NCI-H345 treated with DMSO at 0.1 percent for 48 hours (cell line): ENCODE data around the gene TENM3.
"Not testable (repeated sequence)": the region's sequence is repeated elsewhere in the genome, so short reads cannot be mapped to it uniquely, and the experiment has no call there.

Source experiments
- DNase-seq: peaks from one replicate; lab custom pipeline; 2025; ENCODE audit not compliant: unreplicated experiment; lab: John Stamatoyannopoulos, UW

Gene TENM3

DNA sequence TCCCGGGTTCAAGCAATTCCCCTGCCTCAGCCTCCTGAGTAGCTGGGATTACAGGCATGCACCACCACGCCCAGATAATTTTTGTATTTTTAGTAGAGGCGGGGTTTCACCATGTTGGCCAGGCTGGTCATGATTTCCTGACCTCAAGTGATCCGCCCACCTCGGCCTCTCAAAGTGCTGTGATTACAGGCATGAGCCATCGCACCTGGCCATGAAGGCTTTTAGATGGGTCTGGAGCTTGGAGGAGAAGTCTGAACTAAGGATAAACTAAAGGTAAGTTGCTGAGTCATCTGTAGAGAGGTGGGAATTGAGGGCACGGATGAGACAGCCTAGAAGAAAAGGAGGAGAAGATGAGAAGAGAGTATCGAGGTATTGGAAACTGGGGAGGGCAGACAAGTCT is at the start of gene TENM3:
Gene TENM3, plus strand, starts transcription at position 199 of the 400 bp plus-strand sequence. CDS start 80,619 bp downstream, outside the sequence.
- DNase-seq = not testable (repeated sequence)

DNA sequence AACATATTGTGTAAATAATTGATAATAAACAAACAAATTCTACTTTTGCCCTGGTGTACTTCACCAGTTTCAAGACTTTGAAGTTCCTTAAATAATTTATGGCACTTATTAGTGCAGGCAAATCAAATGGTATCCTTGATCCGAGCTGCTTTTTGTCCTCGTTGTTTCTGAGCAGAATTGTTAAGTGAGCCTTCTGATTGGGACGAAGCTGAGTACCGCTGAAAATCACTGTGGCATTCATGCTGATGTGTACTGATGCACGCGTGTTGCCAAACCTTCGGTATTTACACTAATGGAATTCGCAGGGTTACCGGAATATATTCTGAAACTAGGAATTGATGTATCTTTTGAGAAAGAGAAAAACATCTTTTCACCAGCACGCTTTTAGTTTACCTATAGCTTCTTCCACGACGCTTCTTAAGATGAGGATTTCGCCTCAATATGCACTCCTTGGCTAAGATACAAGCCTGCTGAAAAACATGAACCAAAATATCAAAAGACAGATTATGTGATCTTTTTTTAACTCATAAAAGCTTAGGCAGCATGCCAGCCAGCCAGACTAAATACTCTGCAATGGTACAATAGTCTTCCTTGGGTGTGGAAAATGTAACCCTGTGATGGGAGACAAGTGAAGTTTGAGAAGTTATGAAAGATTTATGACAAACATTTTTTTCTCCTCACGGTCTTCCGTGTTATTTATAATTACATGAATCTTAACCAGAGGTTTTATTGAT is 48.9 kb upstream of the TENM3 start:
- no peak for DNase-seq

GRCh38 chr4:182197611-182198010 is 45.6 kb upstream of the TENM3 start:
- no peak for DNase-seq

GRCh38 chr4:182201871-182202270 is 41.3 kb upstream of the TENM3 start:
- DNase-seq = no peak

DNA sequence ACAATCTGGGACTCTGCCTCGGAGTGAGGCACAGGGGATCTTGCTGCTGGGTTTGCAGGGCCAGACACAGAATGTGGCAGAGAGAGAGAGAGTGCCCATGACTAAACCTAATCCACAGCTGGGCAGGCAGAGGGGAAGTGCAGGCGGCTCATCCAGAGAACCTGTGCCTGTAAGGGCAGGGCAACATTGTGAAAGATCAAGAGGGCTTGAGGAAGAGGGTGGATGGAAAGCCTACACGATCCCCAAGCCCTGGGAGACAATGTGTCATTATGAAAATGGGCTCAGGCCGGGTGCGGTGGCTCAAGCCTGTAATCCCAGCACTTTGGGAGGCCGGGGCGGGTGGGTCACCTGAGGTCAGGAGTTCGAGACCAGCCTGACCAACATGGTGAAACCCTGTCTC is 40.6 kb upstream of the TENM3 start:
- no peak for DNase-seq

- DNase-seq = no peak
Measured at GRCh38 chr4:182203872-182204411, 39.3 kb upstream of the TENM3 start.

GRCh38 chr4:182205306-182205705 is 37.9 kb upstream of the TENM3 start:
- DNase-seq = no peak

GRCh38 chr4:182206266-182206665 is 36.9 kb upstream of the TENM3 start:
- no peak for DNase-seq

DNA sequence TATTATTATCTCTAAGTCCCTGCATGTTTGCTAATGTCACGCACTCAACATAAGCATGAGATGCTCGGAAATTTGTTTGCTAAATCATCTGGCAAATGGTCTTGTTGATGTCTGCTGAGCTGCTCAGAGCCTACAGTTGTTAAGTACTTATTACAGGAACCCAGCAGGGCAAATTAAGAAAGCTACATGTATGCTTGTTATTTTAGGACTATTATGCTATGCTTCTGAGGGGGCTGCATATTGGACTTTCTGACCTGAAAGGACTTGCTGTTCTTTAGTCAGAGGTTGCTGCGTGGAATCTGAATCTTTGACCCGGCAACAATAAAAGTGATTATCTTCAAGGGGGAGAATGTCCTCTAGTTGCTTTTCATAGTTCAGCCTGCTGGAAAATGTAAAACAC is 36.3 kb upstream of the TENM3 start:
- no peak for DNase-seq

DNA sequence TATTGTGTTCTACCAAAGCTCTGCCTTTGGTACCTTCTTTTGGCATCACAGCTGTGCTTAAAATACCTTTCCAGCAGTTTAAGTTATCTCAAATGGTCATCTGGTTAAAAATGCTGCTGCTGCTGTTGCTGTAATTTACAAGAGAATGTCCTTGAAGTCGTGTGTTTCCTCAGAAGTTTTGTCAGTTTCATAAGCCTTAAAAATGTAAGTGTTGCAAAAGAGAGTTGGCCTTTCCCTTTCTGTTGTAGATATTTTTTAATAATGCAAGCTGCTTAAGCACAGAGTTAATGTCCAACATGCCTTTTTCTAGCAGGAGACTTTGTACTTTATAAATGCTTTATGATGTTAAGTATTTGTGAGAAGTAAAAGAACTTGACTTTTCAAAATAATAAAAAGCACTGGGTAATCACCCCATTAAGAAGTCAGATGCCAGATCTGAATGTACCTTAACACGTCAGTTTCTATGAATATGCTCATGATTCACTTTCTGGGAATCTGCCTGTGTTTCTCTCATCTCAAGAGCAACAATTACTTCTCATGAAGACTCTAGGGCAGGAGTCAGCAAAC is 35.3 kb upstream of the TENM3 start:
- no peak for DNase-seq

GRCh38 chr4:182208526-182209050 is 34.6 kb upstream of the TENM3 start:
- no peak for DNase-seq

DNA sequence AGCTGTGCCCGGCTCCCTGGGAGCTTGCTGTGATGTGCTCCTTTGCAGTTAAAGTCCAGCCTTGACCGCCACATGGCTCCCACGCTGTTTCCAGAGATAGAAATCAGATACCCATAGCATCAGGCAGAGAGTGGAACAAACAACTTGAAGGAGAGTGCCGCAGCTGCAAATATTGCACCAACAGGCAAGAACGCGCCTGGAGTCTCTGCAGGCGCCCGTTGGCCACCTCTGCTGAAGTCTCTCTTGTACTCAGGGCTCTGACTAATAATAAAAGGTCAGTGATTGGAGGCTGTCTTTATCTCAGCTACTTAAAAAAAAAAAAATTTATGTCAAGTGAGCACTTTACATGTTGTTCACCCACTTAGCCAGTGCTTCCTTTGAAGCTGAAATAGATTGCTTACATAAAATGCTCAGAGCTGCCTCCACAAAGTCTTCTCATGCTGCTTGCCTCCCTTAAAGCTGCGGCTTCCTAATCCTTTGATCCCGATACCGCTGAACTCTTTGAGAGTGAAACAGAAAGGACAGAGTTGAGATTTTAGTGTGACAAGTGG is 30.9 kb upstream of the TENM3 start:
- no peak for DNase-seq

GRCh38 chr4:182213004-182213403 is 30.2 kb upstream of the TENM3 start:
- DNase-seq = no peak

- DNase-seq = no peak
Measured at GRCh38 chr4:182215148-182215547, 28.1 kb upstream of the TENM3 start.

GRCh38 chr4:182216005-182216404 is 27.2 kb upstream of the TENM3 start:
- DNase-seq = no peak

DNA sequence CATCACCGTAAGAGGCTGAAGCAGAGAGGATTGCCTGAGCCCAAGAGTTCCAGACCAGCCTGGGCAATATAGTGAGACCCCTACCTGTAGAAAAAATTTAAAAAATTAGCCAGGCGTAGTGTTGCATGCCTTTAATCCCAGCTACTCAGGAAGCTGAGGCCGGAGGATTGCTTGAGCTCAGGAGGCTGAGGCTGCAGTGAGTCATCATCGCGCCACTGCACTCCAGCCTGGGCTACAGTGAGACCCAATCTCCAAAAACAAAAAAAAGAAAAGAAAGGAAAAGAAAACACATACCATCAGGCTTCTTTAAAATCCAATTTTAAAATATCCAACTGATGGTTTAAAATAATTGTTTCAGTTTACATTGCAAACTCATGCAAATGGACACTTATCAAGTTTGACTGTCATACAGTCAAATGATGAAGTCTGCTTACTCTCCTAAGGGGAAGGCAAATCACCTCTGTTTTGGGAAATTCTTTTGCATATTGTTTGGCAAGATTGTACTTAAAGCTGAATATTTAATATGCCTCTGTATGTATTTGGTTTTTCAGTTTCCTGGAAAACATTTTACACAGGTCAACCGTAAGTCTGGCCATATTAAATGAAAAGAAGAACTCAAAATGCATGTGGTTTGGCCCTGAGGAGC is 23.7 kb upstream of the TENM3 start:
- no peak for DNase-seq

GRCh38 chr4:182221987-182222386 is 21.2 kb upstream of the TENM3 start:
- no peak for DNase-seq

- no peak for DNase-seq
Measured at GRCh38 chr4:182222766-182223165, 20.4 kb upstream of the TENM3 start.

GRCh38 chr4:182223708-182224107 is 19.5 kb upstream of the TENM3 start:
- no peak for DNase-seq

DNA sequence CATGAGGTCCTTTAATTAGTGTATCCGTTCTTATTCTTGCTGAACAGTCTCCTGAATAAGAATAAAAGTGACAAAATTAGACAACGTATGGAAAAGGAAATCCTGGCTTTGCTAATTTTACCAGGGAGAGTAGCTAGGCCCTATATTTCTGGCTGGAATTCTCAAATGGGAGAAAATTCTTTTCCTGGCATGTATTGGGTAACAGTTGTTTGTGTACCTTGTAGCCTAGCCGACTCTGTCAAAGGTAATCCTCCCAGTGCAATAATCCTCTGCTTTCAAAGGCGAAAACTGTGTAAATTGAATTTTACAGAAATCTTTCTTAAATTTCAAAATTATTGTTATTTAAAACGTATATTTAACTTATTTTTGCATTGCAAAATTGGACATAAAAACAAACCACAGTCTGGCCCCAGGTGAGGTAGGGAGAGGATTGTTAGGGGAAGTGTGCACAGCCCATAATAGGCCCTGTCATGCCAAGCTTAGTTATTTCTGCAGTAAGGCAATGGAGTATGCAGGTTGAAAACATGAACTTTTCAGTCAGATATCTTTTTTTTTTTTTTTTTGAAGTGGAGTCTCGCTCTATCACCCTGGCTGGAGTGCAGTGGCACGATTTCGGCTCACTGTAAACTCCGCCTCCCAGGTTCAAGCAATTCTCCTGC is 18.9 kb upstream of the TENM3 start:
- no peak for DNase-seq

DNA sequence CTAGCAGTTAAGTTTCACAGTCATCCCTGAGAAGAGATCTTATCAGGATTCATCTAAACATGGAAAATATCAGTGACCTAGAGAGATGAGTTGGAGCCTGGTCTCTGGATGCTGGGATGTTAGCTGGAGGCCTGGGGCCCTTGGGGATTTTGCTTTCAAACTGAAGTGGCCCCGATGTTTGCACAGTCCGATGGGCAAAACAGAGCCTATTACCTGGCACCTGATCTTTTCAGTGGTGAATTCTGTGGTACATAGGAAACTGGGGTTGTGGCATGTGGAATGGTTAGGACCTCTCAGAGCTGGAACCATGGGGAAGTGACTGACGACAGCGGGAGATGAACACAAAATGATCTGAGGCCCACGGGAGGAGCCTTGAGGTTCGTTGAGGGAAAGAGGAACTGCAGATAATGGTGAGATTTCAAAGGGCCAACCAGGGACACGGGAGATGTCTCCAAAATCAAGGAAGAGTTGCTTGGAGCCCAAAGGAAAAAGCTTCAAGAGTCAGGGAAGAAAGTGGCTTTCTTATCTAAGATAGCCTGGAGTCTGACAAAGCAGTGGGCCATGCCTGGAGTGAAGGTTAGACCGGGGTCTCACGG is 17.8 kb upstream of the TENM3 start:
- DNase-seq = no peak
